OCI-LY1 (cell line): Measurements from ENCODE around the gene ZNF260.

ENCODE experiments used
- H2AFZ ChIP-seq: fragments of 200-600 bp; sonication (generic), shearing (Covaris generic); 2 replicates; pipeline ENCODE4 v1.6.0; 2014; ENCODE audit warnings: antibody characterized with exemption, mild to moderate bottlenecking, low read length
- H3F3A ChIP-seq: fragments of 200-600 bp; sonication (generic), shearing (Covaris generic); 2 replicates; pipeline ENCODE4 v1.6.0; 2014; ENCODE audit warnings: mild to moderate bottlenecking, antibody characterized with exemption, low read length, moderate library complexity; ENCODE audit not compliant: insufficient read depth
- H3K27ac ChIP-seq: fragments of 200-600 bp; sonication (generic); 2 replicates; pipeline ENCODE4 v1.5.1; 2014; ENCODE audit warnings: low read length, mixed run types, mild to moderate bottlenecking, low read depth; ENCODE audit not compliant: poor library complexity, severe bottlenecking
- H3K27me3 ChIP-seq: fragments of 200-600 bp; sonication (generic); 2 replicates; pipeline ENCODE4 v1.6.0; 2014; ENCODE audit warnings: antibody characterized with exemption, mild to moderate bottlenecking, low read length, moderate library complexity; ENCODE audit not compliant: insufficient read depth
- H3K36me3 ChIP-seq: fragments of 200-600 bp; sonication (generic); 2 replicates; pipeline ENCODE4 v1.6.1; 2014; ENCODE audit warnings: mild to moderate bottlenecking, antibody characterized with exemption, low read length, moderate library complexity, mixed read lengths; ENCODE audit not compliant: insufficient read depth
- H3K4me1 ChIP-seq: fragments of 200-600 bp; sonication (generic); 2 replicates; pipeline ENCODE4 v1.5.1; 2014; ENCODE audit warnings: mild to moderate bottlenecking, low read length, moderate library complexity; ENCODE audit not compliant: insufficient read depth, severe bottlenecking
- H3K4me2 ChIP-seq: fragments of 200-600 bp; sonication (generic), shearing (Covaris generic); 2 replicates; pipeline ENCODE4 v1.6.1; 2014; ENCODE audit warnings: low read length
- H3K4me3 ChIP-seq: fragments of 200-600 bp; sonication (generic); 2 replicates; pipeline ENCODE4 v1.5.1; 2014; ENCODE audit warnings: low read length, low read depth, mild to moderate bottlenecking, mixed read lengths; ENCODE audit not compliant: poor library complexity, severe bottlenecking
- H3K79me2 ChIP-seq: fragments of 200-600 bp; shearing (Covaris generic); 2 replicates; pipeline ENCODE4 v1.6.1; 2016; ENCODE audit warnings: mixed run types, low read length, mixed read lengths; ENCODE audit not compliant: insufficient read depth
- H3K9ac ChIP-seq: fragments of 200-600 bp; sonication (generic), shearing (Covaris generic); 2 replicates; pipeline ENCODE4 v1.6.1; 2014; ENCODE audit warnings: mild to moderate bottlenecking, low read length, mixed read lengths
- H3K9me2 ChIP-seq: fragments of 200-600 bp; sonication (generic), shearing (Covaris generic); 2 replicates; pipeline ENCODE4 v1.6.1; 2014; ENCODE audit warnings: low read depth, mild to moderate bottlenecking, low read length, mixed read lengths
- H3K9me3 ChIP-seq: fragments of 200-600 bp; shearing (Covaris generic); 2 replicates; pipeline ENCODE4 v1.6.1; 2014; ENCODE audit warnings: low read length, mixed read lengths
- H4K20me1 ChIP-seq: fragments of 200-600 bp; sonication (generic), shearing (Covaris generic); 2 replicates; pipeline ENCODE4 v1.6.0; 2016; ENCODE audit warnings: mild to moderate bottlenecking, low read length; ENCODE audit not compliant: insufficient read depth
- EZH2 ChIP-seq: fragments of 200-600 bp; sonication (generic), shearing (Covaris generic); IDR thresholded peaks from 2 replicates; pipeline ENCODE4 v1.8.0; 2017; ENCODE audit warnings: borderline replicate concordance, mixed run types, mild to moderate bottlenecking, antibody characterized with exemption, low read length, moderate library complexity, mixed read lengths
- TF ChIP-seq, protein P1 (sequence below): fragments of 200-600 bp; sonication (generic), shearing (Covaris generic); IDR thresholded peaks from 2 replicates; pipeline ENCODE4 v1.5.1; 2017; ENCODE audit warnings: mild to moderate bottlenecking, antibody characterized with exemption, low read length, moderate library complexity, mixed read lengths

Gene ZNF260

DNA sequence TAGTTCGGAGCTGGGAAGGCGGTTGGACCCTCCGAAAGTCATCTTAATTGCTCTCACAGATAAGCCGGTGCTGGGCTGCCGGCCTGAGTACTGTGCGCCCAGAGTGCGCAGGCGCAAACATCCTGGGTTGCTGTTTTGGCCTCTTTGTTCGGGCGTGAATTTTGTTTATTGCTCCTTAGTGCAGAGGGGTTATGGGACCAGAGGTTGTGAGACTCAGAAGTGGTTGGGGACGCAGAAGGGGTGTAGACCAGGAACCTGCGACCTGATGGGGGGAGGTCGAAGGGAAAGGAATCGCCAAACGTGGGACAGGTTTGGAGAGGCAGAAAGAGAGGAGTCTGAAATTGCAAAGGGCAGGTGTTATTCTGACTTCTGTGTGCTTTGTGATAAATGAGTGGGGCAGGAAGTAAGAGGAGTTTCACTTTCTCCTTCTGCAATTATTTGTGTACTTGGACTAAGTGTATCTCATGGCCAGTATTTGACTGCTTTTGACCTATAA, 38.1 kb downstream of the ZNF260 start:
- Histone ChIP-seq H3K27ac (peak overlapping the region; percentile 89), H3K27me3 (no peaks in the 10 kb centered on the region)

DNA sequence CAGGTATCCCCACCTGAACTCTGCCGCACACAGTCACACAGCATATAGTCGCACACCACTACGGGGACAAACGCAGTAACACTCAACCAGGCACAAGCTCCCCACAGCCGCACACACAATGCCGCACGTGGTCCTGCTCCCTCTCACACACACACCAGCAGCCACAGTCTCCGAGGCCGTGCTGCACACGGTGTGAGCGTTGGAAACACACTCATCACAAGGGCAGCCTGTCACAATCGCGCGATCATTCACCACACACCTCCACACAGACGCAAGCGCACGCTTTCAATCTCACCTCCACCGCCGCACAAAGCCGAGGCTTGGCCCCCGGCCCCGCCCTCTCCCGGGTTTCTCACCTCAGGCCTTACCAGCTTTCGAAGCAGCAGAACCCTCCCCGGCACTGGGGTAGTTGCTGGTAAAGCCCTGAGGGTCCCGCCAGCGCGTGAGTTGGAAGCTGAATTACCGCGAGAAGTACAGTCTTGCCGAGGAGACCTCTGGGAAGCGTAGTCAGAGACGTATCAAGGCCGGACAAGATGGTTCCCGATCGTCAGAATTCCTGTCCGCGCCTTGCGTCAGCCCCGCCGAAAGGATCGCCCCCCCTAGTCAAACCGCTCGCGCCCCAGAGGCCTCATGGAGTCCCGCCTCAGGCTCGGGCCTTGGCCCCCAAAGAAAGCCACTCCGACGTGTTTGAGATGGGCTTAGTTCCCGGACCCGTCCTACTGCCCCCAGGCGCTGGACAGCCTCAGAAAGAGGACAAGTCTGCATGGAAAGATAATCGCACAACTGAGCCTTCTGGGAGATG, 38.8 kb downstream of the ZNF260 start, which contains the start of gene ZNF566:
ZNF566 (minus strand) TSS at position 444 of the 802 bp plus-strand sequence. CDS start 13,004 bp downstream, outside the sequence.
- TF ChIP-seq, protein P1, sequence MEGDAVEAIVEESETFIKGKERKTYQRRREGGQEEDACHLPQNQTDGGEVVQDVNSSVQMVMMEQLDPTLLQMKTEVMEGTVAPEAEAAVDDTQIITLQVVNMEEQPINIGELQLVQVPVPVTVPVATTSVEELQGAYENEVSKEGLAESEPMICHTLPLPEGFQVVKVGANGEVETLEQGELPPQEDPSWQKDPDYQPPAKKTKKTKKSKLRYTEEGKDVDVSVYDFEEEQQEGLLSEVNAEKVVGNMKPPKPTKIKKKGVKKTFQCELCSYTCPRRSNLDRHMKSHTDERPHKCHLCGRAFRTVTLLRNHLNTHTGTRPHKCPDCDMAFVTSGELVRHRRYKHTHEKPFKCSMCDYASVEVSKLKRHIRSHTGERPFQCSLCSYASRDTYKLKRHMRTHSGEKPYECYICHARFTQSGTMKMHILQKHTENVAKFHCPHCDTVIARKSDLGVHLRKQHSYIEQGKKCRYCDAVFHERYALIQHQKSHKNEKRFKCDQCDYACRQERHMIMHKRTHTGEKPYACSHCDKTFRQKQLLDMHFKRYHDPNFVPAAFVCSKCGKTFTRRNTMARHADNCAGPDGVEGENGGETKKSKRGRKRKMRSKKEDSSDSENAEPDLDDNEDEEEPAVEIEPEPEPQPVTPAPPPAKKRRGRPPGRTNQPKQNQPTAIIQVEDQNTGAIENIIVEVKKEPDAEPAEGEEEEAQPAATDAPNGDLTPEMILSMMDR, result no peak
- no peak for TF ChIP-seq EZH2
- Histone ChIP-seq H3K9me2 (no peaks in the 10 kb centered on the region), H3K4me1 (peaks cover 30% of the 10 kb centered on the region), H3K27me3 (no peaks in the 10 kb centered on the region), H3K4me2 (peak within 1 kb of the TSS; percentile 66), H3K9me3 (no peaks in the 10 kb centered on the region), H3K79me2 (peaks cover 7% of the 10 kb centered on the region; the same call in 1 of the 2 replicates), H4K20me1 (no peaks in the 10 kb centered on the region), H3K36me3 (peaks cover 7% of the 10 kb centered on the region; the same call in 1 of the 2 replicates), H3K4me3 (peak within 1 kb of the TSS; percentile 71), H3K9ac (peak within 1 kb of the TSS; percentile 83), H3F3A (0 out of 2 replicates have a peak, but pooled peaks cover 6% of the 10 kb centered on the region), H2AFZ (0 out of 2 replicates have a peak within 1 kb of the TSS, but pooled peaks have one; percentile 37), H3K27ac (peak within 1 kb of the TSS; percentile 89)

More for the DNA sequence above, 38.1 kb downstream of the ZNF260 start:
- H4K20me1 ChIP-seq, result no peaks in the 10 kb centered on the region
- TF ChIP-seq, protein P1, result no peak
- TF ChIP-seq EZH2, result no peak
- H3K4me1 ChIP-seq, result peaks cover 30% of the 10 kb centered on the region
- 0 out of 2 replicates have a peak, but pooled peaks cover 6% of the 10 kb centered on the region for H3F3A ChIP-seq
- peaks cover 7% of the 10 kb centered on the region; the same call in 1 of the 2 replicates for H3K36me3 ChIP-seq
- 0 out of 2 replicates have a peak overlapping the region, but pooled peaks have one; percentile 37 for H2AFZ ChIP-seq
- H3K9me3 ChIP-seq, result no peaks in the 10 kb centered on the region
- H3K9me2 ChIP-seq, result no peaks in the 10 kb centered on the region
- peaks cover 7% of the 10 kb centered on the region; the same call in 1 of the 2 replicates for H3K79me2 ChIP-seq
- H3K4me3 ChIP-seq, result peak overlapping the region; percentile 71
- peak overlapping the region; percentile 83 for H3K9ac ChIP-seq
- H3K4me2 ChIP-seq, result peak overlapping the region; percentile 66

DNA sequence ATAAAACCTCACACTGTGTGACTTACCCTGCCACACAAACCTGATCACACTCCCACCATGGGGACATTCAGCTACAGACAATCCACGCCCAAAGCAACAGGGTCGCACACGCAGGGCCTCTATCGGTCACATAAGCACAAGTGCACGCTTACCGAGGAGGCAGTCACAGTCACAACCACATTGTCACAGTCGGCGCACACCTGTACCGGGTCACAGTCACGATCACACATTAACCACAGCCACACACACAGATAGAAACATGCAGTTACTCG, 39.3 kb downstream of the ZNF260 start:
- Histone ChIP-seq H3K9me2 (no peaks in the 10 kb centered on the region), H3F3A (0 out of 2 replicates have a peak, but pooled peaks cover 6% of the 10 kb centered on the region), H2AFZ (no peak overlapping the region), H3K27ac (peak overlapping the region; percentile 89), H3K9me3 (no peaks in the 10 kb centered on the region), H3K9ac (peak overlapping the region; percentile 83), H3K4me1 (peaks cover 30% of the 10 kb centered on the region), H3K36me3 (peaks cover 11% of the 10 kb centered on the region; the same call in 1 of the 2 replicates), H3K4me3 (peak overlapping the region; percentile 71), H3K4me2 (peak overlapping the region; percentile 66), H3K27me3 (no peaks in the 10 kb centered on the region), H3K79me2 (peaks cover 7% of the 10 kb centered on the region; the same call in 1 of the 2 replicates), H4K20me1 (no peaks in the 10 kb centered on the region)
- TF ChIP-seq EZH2, result no peak
- TF ChIP-seq, protein P1, result peak; percentile 47
